Measurements from ENCODE around the gene KLF5.

The KLF5 gene

GRCh38 chr13:73089213-73089612, 30.4 kb downstream of the KLF5 start:
- Histone ChIP-seq H3K27ac (ENCODE audit: low read depth, low read length) (no peak overlapping the region), H4K20me1 (ENCODE audit: control insufficient read depth, insufficient read depth, low read depth, low read length) (no peaks in the 10 kb centered on the region), H3K79me2 (ENCODE audit: control insufficient read depth, low read length) (no peaks in the 10 kb centered on the region)

GRCh38 chr13:73090116-73090822, 31.5 kb downstream of the KLF5 start:
- Histone ChIP-seq H3K9me3 (ENCODE audit: control insufficient read depth, insufficient read depth, low read length) (peaks cover 3% of the 10 kb centered on the region), H3K79me2 (ENCODE audit: control insufficient read depth, low read length) (no peaks in the 10 kb centered on the region), H3K4me2 (ENCODE audit: low read length) (no peak overlapping the region), H3K36me3 (ENCODE audit: control insufficient read depth, low read length) (no peaks in the 10 kb centered on the region), H4K20me1 (ENCODE audit: control insufficient read depth, insufficient read depth, low read depth, low read length) (no peaks in the 10 kb centered on the region), H3K4me1 (ENCODE audit: control insufficient read depth, low read length) (no peaks in the 10 kb centered on the region), H3K27me3 (ENCODE audit: control insufficient read depth, low read length) (no peaks in the 10 kb centered on the region), H3K27ac (ENCODE audit: low read depth, low read length) (no peak overlapping the region), H3F3A (ENCODE audit: control insufficient read depth, insufficient read depth) (no peaks in the 10 kb centered on the region), H3K9me2 (replicated peaks; ENCODE audit: control insufficient read depth, low read length) (no peaks in the 10 kb centered on the region), H3K4me3 (ENCODE audit: low read length) (no peak overlapping the region)
- TF ChIP-seq EZH2phosphoT487 (IDR thresholded peaks at IDR 0.05; ENCODE audit: borderline replicate concordance, low read length) (no peak), CTCF (IDR thresholded peaks at IDR 0.05; ENCODE audit: low read depth, low read length, poor library complexity, severe bottlenecking) (no peak)

More at GRCh38 chr13:73089213-73089612, 30.4 kb downstream of the KLF5 start:
- Histone ChIP-seq H3K4me1 (ENCODE audit: control insufficient read depth, low read length) (no peaks in the 10 kb centered on the region), H3K9me3 (ENCODE audit: control insufficient read depth, insufficient read depth, low read length) (peaks cover 3% of the 10 kb centered on the region), H3F3A (ENCODE audit: control insufficient read depth, insufficient read depth) (no peaks in the 10 kb centered on the region), H3K4me3 (ENCODE audit: low read length) (no peak overlapping the region), H3K27me3 (ENCODE audit: control insufficient read depth, low read length) (no peaks in the 10 kb centered on the region), H3K4me2 (ENCODE audit: low read length) (no peak overlapping the region), H3K36me3 (ENCODE audit: control insufficient read depth, low read length) (no peaks in the 10 kb centered on the region), H3K9me2 (replicated peaks; ENCODE audit: control insufficient read depth, low read length) (no peaks in the 10 kb centered on the region)
- TF ChIP-seq CTCF (IDR thresholded peaks at IDR 0.05; ENCODE audit: low read depth, low read length, poor library complexity, severe bottlenecking) (no peak), EZH2phosphoT487 (IDR thresholded peaks at IDR 0.05; ENCODE audit: borderline replicate concordance, low read length) (no peak)

- Histone ChIP-seq H3K27me3 (ENCODE audit: control insufficient read depth, low read length) (no peaks in the 10 kb centered on the region), H3K4me3 (ENCODE audit: low read length) (no peak overlapping the region), H3F3A (ENCODE audit: control insufficient read depth, insufficient read depth) (no peaks in the 10 kb centered on the region), H3K79me2 (ENCODE audit: control insufficient read depth, low read length) (no peaks in the 10 kb centered on the region), H4K20me1 (ENCODE audit: control insufficient read depth, insufficient read depth, low read depth, low read length) (no peaks in the 10 kb centered on the region), H3K9me3 (ENCODE audit: control insufficient read depth, insufficient read depth, low read length) (peaks cover 3% of the 10 kb centered on the region), H3K27ac (ENCODE audit: low read depth, low read length) (no peak overlapping the region), H3K4me2 (ENCODE audit: low read length) (no peak overlapping the region), H3K9me2 (replicated peaks; ENCODE audit: control insufficient read depth, low read length) (no peaks in the 10 kb centered on the region), H3K36me3 (ENCODE audit: control insufficient read depth, low read length) (no peaks in the 10 kb centered on the region), H3K4me1 (ENCODE audit: control insufficient read depth, low read length) (no peaks in the 10 kb centered on the region)
- TF ChIP-seq EZH2phosphoT487 (IDR thresholded peaks at IDR 0.05; ENCODE audit: borderline replicate concordance, low read length) (no peak), CTCF (IDR thresholded peaks at IDR 0.05; ENCODE audit: low read depth, low read length, poor library complexity, severe bottlenecking) (no peak)
Measured at GRCh38 chr13:73090823-73091187, 32.0 kb downstream of the KLF5 start.

All from DOHH2 (cell line).